OCI-M1 (cell line): ENCODE data around the gene ST8SIA5.
"Not testable (repeated sequence)": the region's sequence is repeated elsewhere in the genome, so short reads cannot be mapped to it uniquely, and the experiment has no call there.

ENCODE experiments used
- DNase-seq: peaks from one replicate; lab custom pipeline; 2025; lab: John Stamatoyannopoulos, UW

Gene ST8SIA5, protein sequence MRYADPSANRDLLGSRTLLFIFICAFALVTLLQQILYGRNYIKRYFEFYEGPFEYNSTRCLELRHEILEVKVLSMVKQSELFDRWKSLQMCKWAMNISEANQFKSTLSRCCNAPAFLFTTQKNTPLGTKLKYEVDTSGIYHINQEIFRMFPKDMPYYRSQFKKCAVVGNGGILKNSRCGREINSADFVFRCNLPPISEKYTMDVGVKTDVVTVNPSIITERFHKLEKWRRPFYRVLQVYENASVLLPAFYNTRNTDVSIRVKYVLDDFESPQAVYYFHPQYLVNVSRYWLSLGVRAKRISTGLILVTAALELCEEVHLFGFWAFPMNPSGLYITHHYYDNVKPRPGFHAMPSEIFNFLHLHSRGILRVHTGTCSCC

DNA sequence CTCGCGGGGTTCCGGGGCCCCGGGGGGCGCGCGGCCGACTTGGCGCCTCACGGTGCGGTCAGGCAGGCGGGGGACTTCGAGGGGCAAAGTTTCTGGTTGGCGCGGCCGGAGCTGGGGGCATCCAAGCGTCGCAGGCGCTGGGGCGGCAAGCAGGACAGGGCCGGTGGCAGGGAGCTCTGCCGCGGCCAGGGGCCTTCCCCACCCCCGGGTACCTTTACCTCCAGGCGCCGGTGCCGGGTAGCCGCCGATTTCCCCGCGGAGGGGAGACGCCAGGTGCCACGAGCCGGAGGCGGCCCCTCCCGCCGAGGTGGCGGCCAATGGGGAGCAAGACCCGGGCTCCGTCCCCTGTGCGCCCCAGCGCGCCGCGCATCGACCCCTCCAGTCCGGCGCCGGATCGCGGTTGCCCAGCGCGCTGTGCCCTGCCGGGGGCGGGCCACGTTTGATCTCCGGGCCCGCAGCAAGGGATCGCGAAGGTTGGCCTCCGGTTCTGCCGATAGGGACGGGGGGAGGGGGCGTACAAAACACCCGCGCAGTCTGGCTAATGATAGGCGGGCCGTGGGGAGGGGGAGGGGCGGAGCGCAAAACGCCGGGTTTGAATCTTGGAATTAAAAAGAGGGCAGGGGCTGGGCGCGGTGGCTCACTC is at the start of gene ST8SIA5:
TSS of gene ST8SIA5 (minus strand) at position 495 of the 643 bp plus-strand sequence. CDS start 545 bp downstream, outside the sequence.
- DNase-seq: no peak

- not testable (repeated sequence) for DNase-seq
Observed at GRCh38 chr18:46795945-46796344, 39.1 kb upstream of the ST8SIA5 start.

DNA sequence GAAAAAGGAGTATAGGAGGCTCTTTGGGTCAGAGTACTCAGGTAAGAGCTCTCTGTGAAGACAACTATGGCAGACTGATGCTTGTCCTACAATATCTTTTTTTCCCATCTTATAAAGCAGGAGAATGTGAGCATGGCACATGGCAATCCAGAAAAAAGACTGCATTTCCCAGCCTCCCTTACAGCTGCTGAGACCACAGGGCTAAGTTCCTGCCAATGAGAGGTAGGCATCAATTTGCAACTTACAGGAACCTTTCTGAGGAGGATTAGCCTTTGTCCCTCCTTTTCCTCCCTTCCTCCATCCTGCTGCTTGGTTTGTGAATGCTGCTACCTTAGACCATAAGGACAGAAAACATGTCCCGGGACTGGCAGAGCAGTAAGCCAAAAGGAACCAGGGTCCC is 37.8 kb upstream of the ST8SIA5 start:
- DNase-seq: no peak

- peak; percentile 14 for DNase-seq
Observed at GRCh38 chr18:46793565-46793964, 36.7 kb upstream of the ST8SIA5 start.

DNA sequence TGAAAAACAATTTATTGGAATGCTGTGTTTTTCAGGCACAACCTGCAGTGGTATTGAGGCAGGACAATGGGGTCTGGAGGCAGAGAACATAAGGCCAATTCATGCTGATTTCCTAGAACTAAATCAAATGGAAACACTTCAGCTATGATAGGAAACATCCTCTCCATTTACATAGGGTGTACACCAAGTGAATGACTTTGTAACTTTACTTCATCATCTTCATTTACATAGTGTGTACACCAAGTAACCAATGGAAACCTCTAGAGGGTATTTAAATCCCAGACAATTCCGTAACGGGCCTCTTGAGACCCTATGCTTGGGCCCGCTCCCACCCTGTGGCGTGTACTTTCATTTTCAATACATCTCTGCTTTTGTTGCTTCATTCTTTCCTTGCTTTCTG is 32.2 kb upstream of the ST8SIA5 start:
- no peak for DNase-seq

DNA sequence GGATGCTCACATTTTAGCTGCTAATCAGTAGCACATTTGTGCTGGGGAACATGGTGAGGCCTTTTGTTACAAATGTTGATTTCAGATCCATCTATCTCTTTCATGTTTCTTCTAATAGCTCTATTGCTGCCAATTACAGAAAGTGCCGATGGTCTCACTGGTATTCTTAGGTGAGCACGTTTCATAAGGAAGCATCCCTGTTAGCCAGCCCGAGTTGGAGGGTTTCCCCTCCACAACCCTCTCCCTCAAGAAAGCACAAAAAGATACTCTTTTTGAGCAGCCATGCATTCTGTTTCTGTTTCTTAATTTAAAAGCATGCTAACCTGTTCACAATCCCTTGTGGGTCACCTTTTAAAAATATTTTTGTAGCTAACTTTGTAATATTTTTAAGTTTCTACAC is 30.8 kb upstream of the ST8SIA5 start:
- DNase-seq: no peak

DNA sequence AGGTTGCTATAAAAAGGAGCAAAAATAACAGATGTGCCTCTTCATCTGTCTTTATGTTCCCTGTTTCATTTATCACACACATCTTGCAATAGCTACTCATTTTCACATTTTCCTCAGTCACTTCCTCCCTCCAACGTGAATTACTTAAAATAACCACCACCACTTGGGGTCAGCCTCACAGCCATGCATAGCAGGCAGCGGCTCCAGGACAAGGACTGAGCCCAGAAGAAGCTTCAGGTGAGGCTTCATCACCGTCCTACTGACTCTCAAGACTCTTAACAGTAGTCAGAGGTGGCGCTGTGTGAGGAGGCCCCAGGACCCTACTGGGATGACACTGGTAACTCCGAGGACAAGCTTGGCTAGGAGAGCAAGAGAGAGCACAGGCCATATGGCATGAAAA is 15.5 kb upstream of the ST8SIA5 start:
- DNase-seq: peak; percentile 51

DNA sequence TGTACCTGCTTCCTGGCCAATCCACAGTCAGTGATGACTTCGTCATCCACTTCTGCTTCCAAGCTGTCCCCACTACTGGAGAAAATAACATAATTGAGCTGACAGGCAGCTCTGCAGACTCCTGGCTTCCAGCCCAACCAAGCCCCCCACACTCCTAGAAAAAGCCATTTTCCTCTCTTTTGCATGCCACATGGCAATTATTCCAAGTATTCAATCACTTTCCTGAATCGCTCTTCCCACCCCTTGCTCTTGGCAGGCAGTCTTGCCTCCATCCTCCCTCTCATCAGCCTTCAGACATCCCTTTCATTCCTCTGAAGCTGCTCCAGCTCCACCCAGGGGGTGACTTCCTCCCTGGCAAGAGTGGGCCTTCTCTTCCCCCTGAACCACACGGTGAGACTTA is 14.3 kb upstream of the ST8SIA5 start:
- DNase-seq: no peak

DNA sequence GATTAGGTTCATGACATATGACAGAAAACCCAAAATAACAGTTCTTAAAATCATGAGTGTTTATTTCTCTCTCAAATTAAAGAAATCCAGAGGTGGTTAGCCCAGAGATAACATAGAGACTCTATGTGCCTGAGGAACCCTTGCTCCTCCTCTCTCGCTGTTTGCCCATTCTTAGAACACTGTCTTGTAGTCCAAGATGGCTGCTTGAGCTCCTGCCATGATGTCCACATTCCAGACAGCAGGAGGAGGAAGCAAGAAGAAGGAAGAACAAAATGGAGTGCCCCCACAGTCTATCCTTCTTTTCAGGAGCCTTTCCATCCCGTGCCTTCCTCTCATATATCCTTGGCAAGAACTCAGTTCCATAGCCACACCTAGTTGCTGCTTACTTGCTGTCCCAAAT is 13.9 kb upstream of the ST8SIA5 start:
- no peak for DNase-seq

GRCh38 chr18:46768166-46768921 is 11.5 kb upstream of the ST8SIA5 start:
- DNase-seq: no peak

DNA sequence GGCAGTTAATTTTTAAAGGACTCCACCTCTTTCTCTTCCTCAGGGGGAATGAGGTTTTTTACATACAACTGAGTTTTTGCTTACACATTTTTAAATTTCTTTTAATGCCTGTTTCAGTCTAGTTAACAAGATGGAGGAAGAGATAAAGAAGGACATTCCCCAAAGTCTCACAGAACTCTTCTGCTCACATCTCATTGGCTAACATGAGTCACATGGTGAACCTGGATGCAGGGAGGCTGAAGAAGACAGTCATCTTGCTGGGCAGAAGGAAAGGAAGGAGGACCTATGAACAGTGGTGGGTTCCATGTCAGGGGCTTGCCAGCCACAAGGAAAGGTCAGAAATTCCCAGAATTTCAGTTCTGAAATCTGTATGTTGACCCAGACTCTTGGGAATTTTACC is 10.4 kb upstream of the ST8SIA5 start:
- peak; percentile 64 for DNase-seq

DNA sequence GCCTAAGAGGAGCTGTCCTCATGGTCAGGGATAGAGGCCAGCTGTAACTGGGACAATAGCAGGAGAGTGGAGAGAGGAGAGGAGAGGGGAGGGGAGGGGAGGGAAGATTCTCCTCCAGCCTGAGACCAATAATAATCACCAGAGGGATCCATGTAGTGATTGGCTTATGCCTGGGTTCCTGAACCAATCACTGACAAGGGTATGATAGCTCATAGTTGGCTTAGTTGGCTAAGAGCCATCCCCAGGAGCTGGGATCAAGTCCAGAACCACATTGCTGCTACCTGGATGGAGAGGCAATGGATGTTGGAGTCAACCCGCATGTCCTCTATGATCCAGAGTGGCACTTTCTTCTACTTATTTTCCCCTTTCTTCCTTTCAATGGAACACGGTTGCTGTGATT is 7.7 kb upstream of the ST8SIA5 start:
- DNase-seq: no peak

- DNase-seq: no peak
Observed at GRCh38 chr18:46761059-46761769, 4.4 kb upstream of the ST8SIA5 start.

- no peak for DNase-seq
Observed at GRCh38 chr18:46759890-46760289, 3.0 kb upstream of the ST8SIA5 start.

- DNase-seq: no peak
Observed at GRCh38 chr18:46756025-46756558, 761 bp downstream of the ST8SIA5 start.

DNA sequence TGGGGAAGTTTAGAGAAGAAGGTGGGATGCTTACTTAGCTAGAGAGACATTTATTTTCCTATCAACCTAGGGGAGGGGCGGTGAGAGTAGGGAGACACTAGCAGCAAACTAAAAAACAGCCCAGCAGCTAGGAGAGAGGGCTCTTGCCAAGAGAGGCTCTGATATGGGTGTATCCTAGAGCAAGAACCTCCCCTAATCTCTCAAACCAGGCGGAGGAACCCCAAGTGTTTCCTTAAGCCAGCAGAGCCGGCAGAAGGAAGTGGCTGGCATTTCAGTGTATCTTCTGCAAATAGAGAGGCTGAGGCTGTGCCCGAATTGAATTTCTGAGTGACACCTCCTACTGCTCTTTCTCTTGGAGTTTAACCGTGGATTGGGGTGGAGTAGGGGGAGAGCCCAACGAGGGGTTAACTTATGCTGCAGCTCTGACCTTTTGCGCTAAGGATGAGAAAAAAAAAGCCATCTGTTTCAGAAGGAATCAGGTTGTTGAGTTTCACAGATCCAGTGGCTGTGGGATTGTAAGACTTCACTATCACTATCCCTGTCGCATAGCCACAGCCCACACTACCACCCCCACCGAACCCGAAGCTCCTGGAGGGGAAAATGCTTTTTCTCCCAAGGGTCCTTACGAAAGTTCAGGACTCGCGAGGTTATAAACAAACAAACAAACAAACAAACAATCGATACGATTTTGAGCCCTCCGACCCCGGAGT is 1.4 kb downstream of the ST8SIA5 start:
- peak; percentile 66 for DNase-seq

DNA sequence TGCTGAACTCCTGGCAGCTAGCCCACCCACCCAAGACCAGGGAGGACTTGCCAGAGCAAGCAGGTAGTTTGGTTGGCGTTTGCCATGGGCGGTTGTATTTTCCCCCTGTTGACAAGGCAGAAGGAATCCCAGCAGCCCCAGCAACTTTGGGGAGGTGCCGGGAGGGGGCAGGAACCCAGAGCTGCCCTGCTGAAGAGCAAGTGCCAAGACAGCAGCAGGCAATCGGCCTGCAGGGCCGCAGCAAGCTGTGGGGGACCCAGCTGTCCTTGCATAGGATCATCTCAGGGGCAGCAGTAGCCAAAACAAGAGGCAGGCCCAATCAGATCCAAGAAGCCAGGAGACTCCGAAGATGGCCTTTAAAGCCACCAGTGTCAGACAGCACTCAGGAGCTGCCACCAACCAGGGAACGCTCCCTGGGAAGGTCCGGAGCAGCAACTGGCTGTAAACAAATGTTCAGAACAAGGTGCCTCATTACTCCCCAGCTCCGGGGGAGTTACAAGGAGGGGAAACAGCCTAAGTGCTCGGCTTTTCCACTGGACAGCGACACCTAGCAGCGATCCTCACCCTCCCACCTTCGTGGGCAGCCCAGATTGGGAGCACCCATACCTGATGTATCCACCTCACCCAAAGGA is 2.1 kb downstream of the ST8SIA5 start:
- peak; percentile 66 for DNase-seq

DNA sequence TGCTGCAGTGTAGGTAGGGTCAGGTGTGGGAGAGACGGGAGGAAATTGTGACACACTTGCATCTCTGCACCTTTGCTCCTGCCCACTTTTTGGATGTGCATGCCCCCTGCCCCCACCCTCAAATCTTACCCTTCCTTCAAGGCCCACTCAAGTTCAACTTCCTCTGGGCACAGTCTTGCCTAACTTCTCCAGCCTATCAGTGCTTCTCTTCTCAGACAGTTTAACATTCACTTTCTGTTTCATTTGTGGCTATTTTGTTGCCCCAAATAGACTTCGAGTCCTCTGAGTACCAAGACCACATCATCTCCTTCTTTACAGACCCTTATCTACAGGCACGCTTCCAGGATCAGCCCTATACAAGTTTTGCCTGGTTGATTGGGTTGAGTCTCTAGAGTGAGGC is 2.7 kb downstream of the ST8SIA5 start:
- DNase-seq: peak; percentile 91

DNA sequence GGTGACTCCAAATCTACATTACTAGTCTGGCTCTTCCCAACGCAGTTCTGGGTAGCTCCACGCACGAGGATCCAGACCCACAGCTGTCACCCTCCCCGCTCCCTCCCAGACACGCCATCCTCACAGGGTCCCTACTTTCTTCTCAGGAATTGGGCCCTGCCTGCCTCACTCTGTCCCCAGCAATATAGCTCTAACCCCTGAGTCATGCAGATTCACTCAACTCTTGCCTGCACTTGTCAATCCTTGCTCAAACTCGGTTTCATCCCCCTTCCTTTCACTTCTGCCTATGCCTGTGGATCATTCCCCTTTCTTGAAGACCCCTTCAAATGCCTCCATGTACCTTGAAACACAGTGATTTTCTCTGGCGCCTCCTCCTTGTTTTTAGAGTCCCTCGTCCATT is 5.0 kb downstream of the ST8SIA5 start:
- DNase-seq: no peak

DNA sequence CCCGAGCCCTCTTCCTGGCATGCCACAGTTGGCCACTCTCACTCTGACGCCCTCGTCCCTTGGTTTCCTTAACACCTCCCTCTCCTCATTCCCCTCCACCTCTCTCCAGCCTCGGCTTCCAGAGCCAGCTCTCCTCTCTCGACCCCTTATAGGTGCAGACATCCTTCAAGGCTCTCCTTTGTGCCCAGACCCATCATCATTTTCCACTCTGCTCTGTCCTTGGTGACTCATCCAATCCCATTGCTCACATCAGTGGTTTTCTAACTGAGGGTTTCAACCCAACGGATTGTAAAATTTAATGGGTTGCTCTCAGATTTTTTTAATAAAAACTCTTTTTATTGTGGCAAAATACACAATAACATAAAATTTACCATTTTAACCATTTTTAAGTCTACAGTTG is 6.2 kb downstream of the ST8SIA5 start:
- no peak for DNase-seq

- DNase-seq: no peak
Observed at GRCh38 chr18:46748466-46748865, 8.4 kb downstream of the ST8SIA5 start.
